Spleen (tissue), 11 donors: ENCODE results near the gene SLC40A1. TPM values are rescaled to one million over a fixed set of nuclear protein-coding genes. Genes with fewer than 3 reads are reported as not detected.

Experiments used
- DNase-seq: peaks from one replicate; pipeline ENCODE4 v3.0.0-alpha.2; 2020
- H3K27ac ChIP-seq, 8 donors: fragments of 200-600 bp; sonication (generic) in 7 of 8; 1 replicate in 4 of 8; 2 replicates in 4 of 8; pipeline versions ENCODE4 v1.5.0 to v1.8.0; 2016 to 2021; ENCODE audit warnings: inconsistent platforms in 4 of 8, mild to moderate bottlenecking in 4 of 8, moderate library complexity in 1 of 8
- H3K27me3 ChIP-seq, 7 donors: fragments of 200-600 bp; sonication (generic) in 6 of 7; replicated peaks in 1 of 7; 1 replicate in 4 of 7; 2 replicates in 3 of 7; pipeline versions ENCODE4 v1.5.0 to v1.8.0; 2016 to 2021; ENCODE audit warnings: inconsistent platforms in 3 of 7, mild to moderate bottlenecking in 1 of 7
- H3K36me3 ChIP-seq, 6 donors: fragments of 200-600 bp; sonication (generic) in 5 of 6; 1 replicate in 4 of 6; 2 replicates in 2 of 6; pipeline versions ENCODE4 v1.5.0 to v1.8.0; 2016 to 2021; ENCODE audit warnings: inconsistent platforms in 2 of 6
- H3K4me1 ChIP-seq, 6 donors: fragments of 200-600 bp; sonication (generic) in 5 of 6; 1 replicate in 3 of 6; 2 replicates in 3 of 6; pipeline versions ENCODE4 v1.5.0 to v1.8.0; 2016 to 2021; ENCODE audit warnings: inconsistent platforms in 3 of 6
- H3K4me3 ChIP-seq, 8 donors: fragments of 200-600 bp; sonication (generic) in 7 of 8; 1 replicate in 4 of 8; 2 replicates in 4 of 8; pipeline versions ENCODE4 v1.5.0 to v1.8.0; 2016 to 2021; ENCODE audit warnings: inconsistent platforms in 4 of 8, mild to moderate bottlenecking in 4 of 8, moderate library complexity in 2 of 8
- H3K9me3 ChIP-seq, 8 donors: fragments of 200-600 bp; sonication (generic) in 7 of 8; 1 replicate in 4 of 8; 2 replicates in 4 of 8; pipeline versions ENCODE4 v1.5.0 to v1.8.0; 2016 to 2021; ENCODE audit warnings: inconsistent platforms in 4 of 8
- CTCF ChIP-seq, 11 experiments: fragments of 200-600 bp in 7 of 11; fragments of 450-650 bp in 4 of 11; sonication (generic) in 4 of 11; IDR thresholded peaks in 8 of 11; conservative IDR thresholded peaks in 3 of 11; 1 replicate in 7 of 11; 2 replicates in 4 of 11; pipeline versions ENCODE4 v1.4.0 to v1.8.0; 2016 to 2021; ENCODE audit warnings: antibody characterized with exemption in 11 of 11, inconsistent platforms in 4 of 11, mild to moderate bottlenecking in 1 of 11
- POLR2A ChIP-seq, 3 donors: fragments of 450-650 bp; IDR thresholded peaks; one replicate each; pipeline ENCODE4 v1.5.1; 2017; ENCODE audit warnings: antibody characterized with exemption in 3 of 3, mild to moderate bottlenecking in 1 of 3
- POLR2AphosphoS5 ChIP-seq, 3 donors: sonication (generic); formaldehyde crosslinking; IDR thresholded peaks; one replicate each; pipeline ENCODE4 v1.5.1; 2017; ENCODE audit warnings: antibody characterized with exemption in 3 of 3
- WGBS, 5 donors: extraction: QIAGEN DNeasy Blood & Tissue Kit in 3 of 5; methylation state at CpG; one replicate each; pipeline versions ENCODE4 v1.1.5 to v1.1.7; 2013 to 2018; 5-methylcytosine and 5-hydroxymethylcytosine counted together
- intact Hi-C: fragments of 100-400 bp; cut with DNase I; formaldehyde crosslinking; loops from one replicate; pipeline ENCODE4 v1.15.0; 2023; ENCODE audit warnings: low total_unique reads
- polyA plus RNA-seq, 3 donors: library from polyadenylated mRNA; stranded (reverse); fragments of 200-250 nt; gene quantifications; one replicate each; pipeline ENCODE4 v1.2.1, GENCODE V29; 2013
- total RNA-seq, 7 donors: library from RNA; depleted of rRNA in 3 of 7; stranded (reverse); fragments of >200 nt in 3 of 7; fragmentation: NEBNext Ultra II Directional in 4 of 7; extraction: Animal tissue kit (Norgen Biotek cat#: 25700) in 4 of 7; gene quantifications; one replicate each; pipeline versions ENCODE4 v1.1.0 to v1.2.1, GENCODE V29; 2016 to 2021
- donor health status: healthy with polysubstance abuse.
- donor health status: DM: no; HTN: no; CAD: no; lungs with moderate emphysema.
- donor health status: DM: no; HTN: no; CAD: no.
- donor health status: Bipolar disorder and iron deficiency.
- donor health status: healthy.
- donor health status: DM: no; HTN: no; CAD: no.
- donor health status: DM: yes; HTN: yes; CAD: no.

Gene SLC40A1
- total and polyA plus RNA-seq, 10 donors, result 55.7 to 843 (median 455) TPM

- 56 to 70% (median 63%) methylated on average over 2 of the region's 2 CpGs for WGBS, 5 donors
Measured at GRCh38 chr2:189548666-189549448, 31.7 kb downstream of the SLC40A1 start.

GRCh38 chr2:189545418-189545817, 35.2 kb downstream of the SLC40A1 start:
- TF ChIP-seq POLR2A (IDR thresholded peaks at IDR 0.05) (no peak), POLR2AphosphoS5 (IDR thresholded peaks at IDR 0.05) (no peak), CTCF (IDR thresholded peaks at IDR 0.05 in 8 of 11, conservative IDR thresholded peaks at IDR 0.05 in 3 of 11) (no peak)
- Histone ChIP-seq H3K27me3 (no peaks in the 10 kb centered on the region), H3K4me1 (no peaks in the 10 kb centered on the region), H3K4me3 (no peak overlapping the region), H3K9me3 (no peaks in the 10 kb centered on the region), H3K27ac (no peak overlapping the region), H3K36me3 (no peaks in the 10 kb centered on the region)
- 54 to 83% (median 72%) methylated on average over 1 of the region's 1 CpG for WGBS, 5 donors
- DNase-seq, result no peak
- intact Hi-C loops, result no loop called here

More at GRCh38 chr2:189548666-189549448, 31.7 kb downstream of the SLC40A1 start:
- no peaks in the 10 kb centered on the region for H3K36me3 ChIP-seq
- H3K27me3 ChIP-seq, result no peaks in the 10 kb centered on the region
- DNase-seq, result no peak
- intact Hi-C loops, result no loop called here
- no peak overlapping the region for H3K4me3 ChIP-seq
- peak overlapping the region in 5 of 8 donors; percentile 0 to 40 (median 15) for H3K27ac ChIP-seq
- TF ChIP-seq POLR2A (IDR thresholded peaks at IDR 0.05) (no peak), CTCF (IDR thresholded peaks at IDR 0.05 in 8 of 11, conservative IDR thresholded peaks at IDR 0.05 in 3 of 11) (no peak), POLR2AphosphoS5 (IDR thresholded peaks at IDR 0.05) (no peak)
- no peaks in the 10 kb centered on the region for H3K9me3 ChIP-seq
- peaks cover 0 to 15% (median 6%) of the 10 kb centered on the region in 6 donors for H3K4me1 ChIP-seq

GRCh38 chr2:189544318-189545042, 36.1 kb downstream of the SLC40A1 start:
- Histone ChIP-seq H3K36me3 (no peaks in the 10 kb centered on the region), H3K4me3 (no peak overlapping the region), H3K27ac (no peak overlapping the region), H3K4me1 (no peaks in the 10 kb centered on the region), H3K27me3 (no peaks in the 10 kb centered on the region), H3K9me3 (no peaks in the 10 kb centered on the region)
- TF ChIP-seq POLR2AphosphoS5 (IDR thresholded peaks at IDR 0.05) (no peak), CTCF (IDR thresholded peaks at IDR 0.05 in 8 of 11, conservative IDR thresholded peaks at IDR 0.05 in 3 of 11) (no peak), POLR2A (IDR thresholded peaks at IDR 0.05) (no peak)
- DNase-seq, result no peak
- 93 to 98% (median 94%) methylated on average over 5 of the region's 5 CpGs for WGBS, 5 donors
- intact Hi-C loops, result no loop called here

- no peak for DNase-seq
- Histone ChIP-seq H3K4me3 (no peak overlapping the region), H3K36me3 (no peaks in the 10 kb centered on the region), H3K27me3 (no peaks in the 10 kb centered on the region), H3K27ac (peak overlapping the region in 1 of 8 donors; percentile 18), H3K4me1 (no peaks in the 10 kb centered on the region), H3K9me3 (no peaks in the 10 kb centered on the region)
- intact Hi-C loops, result no loop called here
- WGBS, 5 donors, result 78 to 96% (median 93%) methylated on average over 1 of the region's 1 CpG
- TF ChIP-seq CTCF (IDR thresholded peaks at IDR 0.05 in 8 of 11, conservative IDR thresholded peaks at IDR 0.05 in 3 of 11), result no peak
- TF ChIP-seq POLR2AphosphoS5 (IDR thresholded peaks at IDR 0.05), result no peak
- no peak for TF ChIP-seq POLR2A (IDR thresholded peaks at IDR 0.05)
Measured at GRCh38 chr2:189543367-189543766, 37.2 kb downstream of the SLC40A1 start.
